GM18505 (cell line): Measurements from ENCODE around the gene ARHGAP8.

ENCODE experiments used
- ATAC-seq: cut with Tn5 transposase; IDR thresholded peaks from one replicate; pipeline ENCODE4 v1.9.1; 2021; ENCODE audit not compliant: unreplicated experiment
- POLR2A ChIP-seq: IDR thresholded peaks from 4 replicates; pipeline ENCODE4 v1.6.1; 2011; ENCODE audit warnings: borderline replicate concordance; ENCODE audit not compliant: insufficient read depth, insufficient read length; ENCODE audit errors: extremely low read depth

Gene ARHGAP8

DNA sequence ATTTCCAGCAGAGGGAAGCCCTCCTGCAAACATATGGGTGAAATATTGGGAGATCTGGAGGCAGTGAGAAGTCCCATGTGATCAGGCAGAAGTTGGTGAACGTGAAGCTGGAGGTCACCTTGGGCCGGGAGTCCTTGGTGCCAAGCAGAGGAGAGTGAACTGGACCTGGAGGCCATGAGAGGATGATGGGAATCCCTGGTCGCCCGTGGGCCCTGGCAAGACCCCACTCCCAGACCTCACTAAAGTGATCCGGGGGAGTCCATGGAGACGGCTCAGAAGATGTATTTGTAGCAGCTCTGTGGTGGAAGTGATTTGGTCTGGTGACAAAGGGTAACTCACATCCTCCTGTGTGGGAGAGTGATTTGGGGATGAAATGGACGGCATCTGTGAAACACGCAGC is 71.0 kb downstream of the ARHGAP8 start:
- no peak for ATAC-seq
- TF ChIP-seq POLR2A, result no peak

DNA sequence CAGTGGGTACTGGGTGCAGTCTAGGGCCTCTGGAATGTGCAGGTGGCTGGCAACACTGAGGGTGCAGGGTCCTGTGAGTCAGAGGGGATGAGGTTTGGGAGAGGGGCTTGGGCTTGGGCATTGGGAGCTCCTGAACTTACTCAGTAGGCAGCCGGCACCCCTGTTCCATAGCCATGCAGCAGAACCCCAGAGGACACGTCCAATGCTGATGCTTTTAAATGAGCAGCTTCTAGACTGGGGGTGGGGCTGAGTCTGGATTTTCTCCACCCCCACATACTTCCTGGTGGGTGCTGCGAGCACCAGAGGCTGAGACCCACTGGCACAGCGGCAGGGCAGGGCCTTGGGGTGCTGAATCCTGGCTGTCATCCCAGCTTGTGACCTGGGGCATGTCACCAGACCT is 71.4 kb downstream of the ARHGAP8 start:
- no peak for TF ChIP-seq POLR2A
- ATAC-seq, result no peak

DNA sequence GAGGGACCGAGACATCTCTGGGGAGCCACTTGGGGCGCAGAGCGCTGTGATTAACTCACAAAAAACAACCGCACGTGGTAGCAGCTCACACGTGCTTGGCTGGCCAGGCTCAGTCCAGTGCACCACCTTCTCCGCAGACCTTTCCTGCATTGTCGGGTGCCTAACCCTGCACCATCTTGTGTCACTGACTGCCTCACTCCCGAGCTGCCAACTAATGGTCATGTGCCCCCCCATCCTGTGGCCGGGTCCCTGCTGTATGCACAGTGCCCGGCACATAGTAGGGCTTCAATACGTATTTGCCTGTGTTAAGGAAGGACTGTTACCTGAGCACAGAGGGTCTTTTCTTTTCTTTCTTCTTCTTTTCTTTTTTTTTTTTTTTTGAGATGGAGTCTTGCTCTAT is 71.9 kb downstream of the ARHGAP8 start:
- ATAC-seq, result no peak
- no peak for TF ChIP-seq POLR2A

DNA sequence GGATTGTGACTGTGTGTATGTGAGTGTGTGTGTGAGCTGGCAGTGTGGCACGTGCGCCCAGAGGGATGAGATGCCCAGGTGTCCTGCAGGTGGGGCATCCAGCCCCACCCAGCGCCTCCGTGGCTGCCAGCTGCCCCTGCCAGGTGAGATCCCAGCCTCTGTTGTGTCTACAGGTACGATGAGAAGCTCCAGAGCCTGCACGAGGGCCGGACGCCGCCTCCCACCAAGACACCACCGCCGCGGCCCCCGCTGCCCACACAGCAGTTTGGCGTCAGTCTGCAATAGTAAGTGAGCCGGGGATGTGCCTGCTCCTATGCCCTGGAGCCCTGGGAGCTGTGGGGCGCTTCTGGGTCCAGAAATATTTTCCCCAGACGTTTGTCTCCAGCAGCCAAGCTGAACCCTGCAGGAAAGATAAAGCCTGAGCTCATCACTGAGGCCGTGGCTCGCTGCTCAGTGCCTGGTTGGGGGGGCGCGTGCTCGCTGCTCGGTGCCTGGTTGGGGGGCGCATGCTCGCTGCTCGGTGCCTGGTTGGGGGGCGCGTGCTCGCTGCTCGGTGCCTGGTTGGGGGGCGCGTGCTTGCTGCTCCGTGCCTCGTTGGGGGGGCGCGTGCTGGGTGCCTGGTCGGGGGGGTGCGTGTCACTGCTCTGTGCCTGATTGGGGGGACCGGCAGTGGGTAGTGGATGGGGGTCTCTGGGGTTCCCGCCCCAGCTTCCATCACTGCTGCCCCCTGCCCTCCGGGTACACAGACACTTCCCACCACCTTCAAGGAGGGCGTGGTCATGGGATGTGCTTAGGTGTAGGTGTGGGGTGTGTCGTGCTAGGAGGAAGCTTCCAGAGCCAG is 73.2 kb downstream of the ARHGAP8 start:
- no peak for ATAC-seq
- TF ChIP-seq POLR2A, result no peak

DNA sequence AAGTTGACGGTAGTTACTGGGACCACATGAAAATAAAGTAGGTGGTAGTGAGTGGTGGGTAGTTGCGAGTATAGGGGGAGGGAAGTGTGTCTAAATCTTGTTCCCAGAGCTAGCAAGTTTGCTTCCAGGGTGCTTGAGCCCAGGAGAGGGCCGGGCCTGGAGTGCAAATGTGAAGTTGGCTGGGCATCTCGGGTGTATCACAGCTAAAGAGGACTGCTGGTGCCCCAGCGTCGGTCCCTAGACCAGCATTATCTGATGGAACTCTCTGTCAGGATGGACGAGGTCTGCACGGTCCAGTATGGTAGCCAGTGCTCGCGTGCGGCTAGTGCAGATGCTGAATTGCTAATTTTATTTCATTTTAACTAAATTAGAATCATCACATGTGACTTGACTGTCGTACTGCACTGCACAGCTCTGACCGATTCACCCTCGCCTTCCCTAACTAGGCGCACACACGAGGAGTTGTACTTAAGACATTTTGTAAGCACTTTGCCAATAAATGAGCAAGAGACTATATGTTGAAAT is 75.4 kb downstream of the ARHGAP8 start:
- TF ChIP-seq POLR2A, result no peak
- ATAC-seq, result no peak

DNA sequence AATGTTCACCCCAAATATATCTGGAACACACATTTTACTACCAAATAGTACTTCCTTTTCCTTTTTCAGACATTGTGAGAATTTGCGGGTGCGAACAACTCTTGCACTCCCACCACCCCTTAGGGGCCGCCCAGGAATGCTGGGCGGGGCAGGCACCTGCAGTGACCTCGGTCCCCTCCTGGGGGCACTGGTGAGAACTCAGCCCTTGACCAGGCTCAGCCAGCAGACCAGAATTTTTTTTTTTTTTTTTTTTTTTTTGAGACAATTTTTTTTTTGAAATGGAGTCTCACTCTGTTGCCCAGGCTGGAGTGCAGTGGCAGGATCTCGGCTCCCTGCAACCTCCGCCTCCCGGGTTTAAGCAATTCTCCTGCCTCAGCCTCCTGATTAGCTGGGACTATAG is 75.8 kb downstream of the ARHGAP8 start:
- no peak for ATAC-seq

DNA sequence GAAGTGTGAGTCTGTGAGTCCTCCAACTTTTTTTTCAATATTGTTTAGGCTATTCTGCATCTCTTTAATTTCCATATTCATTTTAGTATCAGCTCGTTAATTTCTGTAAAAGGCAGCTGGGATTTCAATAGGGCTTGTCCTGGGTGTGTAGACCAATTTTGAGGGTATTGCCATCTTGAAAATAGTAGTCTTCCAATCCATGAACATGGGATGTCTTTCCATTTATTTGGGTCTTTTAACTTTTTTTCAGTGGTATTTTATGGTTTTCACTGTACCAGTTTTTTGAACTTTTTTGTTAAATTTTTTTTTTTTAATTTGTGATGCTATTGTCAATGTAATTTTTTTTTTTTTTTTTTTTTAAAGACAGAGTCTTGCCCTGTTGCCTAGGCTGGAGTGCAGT is 79.5 kb downstream of the ARHGAP8 start:
- TF ChIP-seq POLR2A, result no peak
- no peak for ATAC-seq

More for the DNA sequence above, 75.8 kb downstream of the ARHGAP8 start:
- TF ChIP-seq POLR2A, result no peak

DNA sequence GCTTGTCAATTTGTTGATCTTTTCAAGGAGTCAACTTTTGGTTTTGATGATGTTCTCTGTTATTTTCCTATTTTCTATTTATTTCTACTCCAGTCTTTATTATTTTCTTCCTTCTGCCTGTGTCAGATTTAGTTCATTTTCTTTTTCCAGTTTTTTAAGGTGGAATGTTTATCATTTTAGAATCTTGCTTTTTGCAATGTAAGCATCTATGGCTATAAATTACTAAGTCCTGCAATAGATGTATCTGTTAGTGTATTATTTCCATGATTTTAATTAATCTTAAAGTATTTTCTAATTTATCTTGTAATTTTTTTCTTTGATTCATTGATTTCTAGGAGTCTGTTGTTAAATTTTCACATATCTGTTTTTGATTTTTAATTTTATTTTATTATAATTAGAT is 81.7 kb downstream of the ARHGAP8 start:
- TF ChIP-seq POLR2A, result no peak

DNA sequence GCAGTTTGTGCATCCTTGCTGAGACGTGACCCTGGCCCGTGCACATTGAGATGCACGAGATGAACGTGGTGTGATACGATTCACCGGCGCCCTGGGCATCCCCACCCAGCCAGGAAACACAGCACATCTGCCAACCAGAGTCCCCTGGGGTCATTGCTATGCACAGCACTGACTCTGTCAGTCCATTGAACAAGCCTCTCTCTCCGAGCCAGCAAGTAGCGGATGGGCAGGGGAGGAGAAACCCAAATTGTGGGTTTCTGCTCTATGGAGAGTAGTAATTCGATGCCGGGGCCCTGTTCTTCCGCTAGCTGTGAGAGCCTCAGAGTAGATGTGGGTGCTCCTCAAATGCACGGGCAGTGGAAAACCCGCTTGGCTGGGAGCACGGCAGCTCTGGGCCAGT is 85.1 kb downstream of the ARHGAP8 start:
- TF ChIP-seq POLR2A, result no peak
- ATAC-seq, result no peak

More for the DNA sequence above, 81.7 kb downstream of the ARHGAP8 start:
- no peak for ATAC-seq

DNA sequence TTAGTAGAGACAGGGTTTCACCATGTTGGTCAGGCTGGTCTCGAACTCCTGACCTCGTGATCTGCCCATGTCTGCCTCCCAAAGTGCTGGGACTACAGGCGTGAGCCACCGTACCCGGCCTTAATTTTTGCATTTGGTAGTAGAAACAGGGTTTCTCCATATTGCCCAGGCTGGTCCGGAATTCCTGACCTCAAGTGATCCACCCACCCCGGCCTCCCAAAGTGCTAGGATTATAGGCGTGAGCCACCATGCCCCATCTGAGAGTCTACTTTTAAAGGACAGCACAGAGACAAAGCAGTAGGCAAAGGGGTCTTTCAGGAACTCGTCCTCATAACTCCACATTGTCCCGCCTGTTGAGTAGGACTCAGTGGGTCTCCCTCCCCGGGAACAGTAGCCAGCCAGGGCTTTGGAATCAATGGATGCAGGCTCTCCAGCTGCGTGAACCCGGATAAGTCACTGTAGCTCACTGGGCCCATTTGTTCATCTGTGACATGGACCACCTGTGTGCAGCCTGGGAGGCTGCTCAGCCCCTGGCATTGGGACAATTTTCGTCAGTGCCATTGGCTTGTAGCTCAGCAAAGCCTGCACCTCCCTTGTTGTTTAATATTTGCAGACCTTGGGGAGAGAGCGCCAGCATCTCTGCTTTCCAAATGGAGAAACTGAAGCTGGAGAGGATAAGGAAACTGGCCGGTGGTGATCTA is 86.1 kb downstream of the ARHGAP8 start:
- no peak for ATAC-seq
- TF ChIP-seq POLR2A, result no peak

DNA sequence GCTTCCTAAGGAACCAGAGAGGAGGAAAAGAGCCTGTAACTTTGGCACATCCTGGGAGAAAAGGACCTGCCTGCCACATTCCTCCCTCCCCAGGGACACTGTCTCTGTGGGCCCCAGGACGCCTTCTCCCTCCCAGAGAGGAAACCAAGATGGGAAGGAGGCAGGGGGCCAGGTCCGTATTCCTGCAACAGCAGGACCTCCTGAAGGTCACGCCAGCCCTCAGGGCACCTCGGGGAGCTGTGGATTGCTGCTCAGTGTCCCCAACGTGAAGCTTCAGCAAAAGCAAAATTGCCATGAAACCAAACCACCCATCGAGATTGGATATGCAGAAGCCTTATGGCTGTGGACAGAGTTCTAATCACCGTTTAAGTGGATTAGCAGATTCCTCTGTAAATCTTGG is 86.7 kb downstream of the ARHGAP8 start:
- no peak for TF ChIP-seq POLR2A
- no peak for ATAC-seq

DNA sequence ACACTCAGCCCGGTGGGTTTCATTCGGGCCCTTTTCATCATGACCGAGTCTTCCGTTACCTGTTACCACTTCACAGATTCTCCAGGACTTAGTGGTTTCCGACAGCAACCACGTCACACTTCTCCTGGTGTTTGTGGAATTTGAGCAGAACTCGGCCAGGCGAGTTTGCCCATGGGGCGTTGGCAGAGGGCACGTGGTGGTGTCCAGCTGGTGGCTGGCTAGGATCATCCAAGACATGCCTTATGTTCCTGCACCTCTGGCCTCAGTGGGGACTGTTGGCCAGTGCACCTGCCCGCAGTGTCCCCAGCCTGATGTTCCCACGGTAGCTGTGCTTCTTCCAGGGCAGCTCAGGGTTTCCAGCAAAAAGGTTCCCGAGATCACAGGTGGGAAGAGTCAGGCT is 87.3 kb downstream of the ARHGAP8 start:
- ATAC-seq, result no peak
- no peak for TF ChIP-seq POLR2A

DNA sequence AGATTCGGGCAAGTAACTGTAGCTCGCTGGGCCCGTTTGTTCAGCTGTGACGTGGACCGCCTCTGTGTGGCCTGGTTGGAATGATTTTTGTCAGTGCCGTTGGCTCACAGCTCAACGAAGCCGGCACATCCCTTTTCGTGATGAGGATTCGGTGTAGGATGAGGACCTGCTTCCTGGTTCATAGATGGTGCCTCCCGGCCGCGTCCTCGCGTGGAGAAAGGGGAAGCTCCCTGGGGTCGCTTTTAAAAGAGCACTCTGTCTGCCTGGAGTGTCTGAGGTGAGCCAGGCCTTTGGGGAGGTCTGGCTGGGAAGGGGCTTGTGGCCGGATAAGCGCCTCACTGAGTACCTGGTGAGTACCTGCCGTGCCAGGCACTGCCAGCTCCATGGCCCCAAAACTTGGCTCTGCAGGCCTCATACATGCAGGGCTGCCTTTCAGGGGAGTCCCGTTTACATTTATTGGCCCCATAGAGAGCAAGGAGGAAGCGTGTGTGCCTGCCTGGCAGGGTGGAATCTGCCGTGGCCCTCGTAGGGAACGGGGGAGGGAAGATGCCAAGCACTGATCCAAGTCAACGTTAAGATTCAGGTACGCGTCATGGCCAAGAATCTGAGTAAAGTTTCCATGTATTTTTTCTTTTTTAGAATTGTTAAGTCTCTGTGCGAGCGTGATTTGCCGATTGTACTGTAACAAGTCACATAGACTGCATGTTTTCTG is 88.4 kb downstream of the ARHGAP8 start:
- no peak for TF ChIP-seq POLR2A
- ATAC-seq, result no peak
